ENCODE data around the gene LIMCH1.

DNA sequence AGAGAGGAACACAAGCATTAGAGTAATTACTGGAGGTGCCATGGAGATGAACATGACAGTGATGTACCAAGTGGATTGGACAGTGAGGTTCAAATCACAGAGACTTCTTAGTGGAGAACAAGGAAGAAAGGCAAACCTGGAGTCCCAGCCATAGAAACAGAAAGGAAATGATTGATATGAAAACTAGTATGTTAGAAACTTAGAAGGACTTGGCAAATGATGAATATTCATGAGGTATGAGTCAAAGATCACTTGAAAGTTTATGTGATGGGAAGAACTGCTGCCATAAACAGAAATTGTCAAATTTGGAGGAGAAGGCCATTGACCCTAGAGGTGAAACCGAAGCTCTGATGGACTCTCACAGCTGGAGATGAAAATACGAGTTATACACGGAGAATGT, 122.4 kb downstream of the LIMCH1 start:
- TF ChIP-seq, protein P1, sequence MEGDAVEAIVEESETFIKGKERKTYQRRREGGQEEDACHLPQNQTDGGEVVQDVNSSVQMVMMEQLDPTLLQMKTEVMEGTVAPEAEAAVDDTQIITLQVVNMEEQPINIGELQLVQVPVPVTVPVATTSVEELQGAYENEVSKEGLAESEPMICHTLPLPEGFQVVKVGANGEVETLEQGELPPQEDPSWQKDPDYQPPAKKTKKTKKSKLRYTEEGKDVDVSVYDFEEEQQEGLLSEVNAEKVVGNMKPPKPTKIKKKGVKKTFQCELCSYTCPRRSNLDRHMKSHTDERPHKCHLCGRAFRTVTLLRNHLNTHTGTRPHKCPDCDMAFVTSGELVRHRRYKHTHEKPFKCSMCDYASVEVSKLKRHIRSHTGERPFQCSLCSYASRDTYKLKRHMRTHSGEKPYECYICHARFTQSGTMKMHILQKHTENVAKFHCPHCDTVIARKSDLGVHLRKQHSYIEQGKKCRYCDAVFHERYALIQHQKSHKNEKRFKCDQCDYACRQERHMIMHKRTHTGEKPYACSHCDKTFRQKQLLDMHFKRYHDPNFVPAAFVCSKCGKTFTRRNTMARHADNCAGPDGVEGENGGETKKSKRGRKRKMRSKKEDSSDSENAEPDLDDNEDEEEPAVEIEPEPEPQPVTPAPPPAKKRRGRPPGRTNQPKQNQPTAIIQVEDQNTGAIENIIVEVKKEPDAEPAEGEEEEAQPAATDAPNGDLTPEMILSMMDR (IDR thresholded peaks at IDR 0.05), result no peak
- TF ChIP-seq POLR2A (IDR thresholded peaks at IDR 0.05), result no peak
